ENCODE measurements around the gene CACNB3.
"Not testable (repeated sequence)": the region's sequence is repeated elsewhere in the genome, so short reads cannot be mapped to it uniquely, and the experiment has no call there.

CACNB3 gene

DNA sequence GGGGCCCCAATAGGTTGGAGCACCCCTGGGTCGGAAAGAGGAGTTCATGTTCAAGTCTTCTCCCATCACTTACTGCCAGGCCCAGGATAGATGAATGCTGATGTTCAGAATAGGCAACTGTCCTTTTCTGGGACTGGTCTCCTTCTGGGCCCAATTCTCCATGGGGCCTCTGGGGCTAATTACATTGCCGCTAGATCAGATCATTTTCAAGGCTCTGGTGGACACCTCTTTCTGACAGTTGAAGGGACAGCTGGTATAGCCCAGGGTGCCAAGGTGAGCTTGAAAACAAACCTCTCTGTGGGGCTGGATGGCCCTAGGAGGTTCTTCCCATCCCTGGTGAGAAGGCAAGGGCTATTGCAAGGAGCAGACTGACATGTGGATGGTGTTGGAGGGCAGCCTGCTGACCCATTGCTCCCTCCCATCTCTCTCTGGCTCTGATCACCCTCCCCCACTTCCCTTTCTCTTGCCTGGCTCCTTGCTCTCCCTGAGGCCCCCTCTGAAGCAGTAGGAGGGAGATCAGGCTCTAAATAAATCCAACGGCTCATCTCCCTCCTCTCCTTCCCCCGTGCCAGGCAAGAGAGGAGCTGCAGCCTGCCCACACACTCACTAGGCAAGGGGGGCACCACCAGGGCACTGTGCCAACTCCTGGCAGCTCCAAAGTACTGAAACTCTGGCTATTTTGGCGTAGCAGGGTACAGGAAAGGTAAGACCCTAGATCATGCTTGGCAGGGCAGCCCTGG is 1.9 kb downstream of the CACNB3 start:
- DNase-seq: no peak

- no peak for DNase-seq
Observed at GRCh38 chr12:48822139-48822538, 3.8 kb downstream of the CACNB3 start.

DNA sequence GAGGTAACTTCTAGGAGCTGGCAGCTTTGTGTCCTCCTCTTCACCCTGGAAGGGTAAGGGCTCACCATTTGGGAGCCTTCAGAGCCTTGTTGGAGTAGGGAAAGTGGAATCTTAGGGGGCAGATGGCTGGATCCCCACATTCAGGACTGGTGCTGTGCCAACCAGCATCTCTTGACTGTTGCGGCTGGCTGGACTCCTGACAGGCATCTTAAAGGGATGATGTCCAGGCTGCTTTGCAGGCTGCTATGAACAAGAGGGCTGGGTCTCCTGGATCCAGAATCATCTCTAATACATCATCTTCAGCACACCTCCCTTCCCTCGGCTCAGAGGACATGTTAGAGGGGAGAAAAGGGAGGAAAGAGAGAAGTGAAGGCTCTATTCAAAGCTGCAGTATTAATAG is 4.4 kb downstream of the CACNB3 start:
- DNase-seq: no peak

GRCh38 chr12:48823281-48823680 is 5.0 kb downstream of the CACNB3 start:
- DNase-seq: no peak

DNA sequence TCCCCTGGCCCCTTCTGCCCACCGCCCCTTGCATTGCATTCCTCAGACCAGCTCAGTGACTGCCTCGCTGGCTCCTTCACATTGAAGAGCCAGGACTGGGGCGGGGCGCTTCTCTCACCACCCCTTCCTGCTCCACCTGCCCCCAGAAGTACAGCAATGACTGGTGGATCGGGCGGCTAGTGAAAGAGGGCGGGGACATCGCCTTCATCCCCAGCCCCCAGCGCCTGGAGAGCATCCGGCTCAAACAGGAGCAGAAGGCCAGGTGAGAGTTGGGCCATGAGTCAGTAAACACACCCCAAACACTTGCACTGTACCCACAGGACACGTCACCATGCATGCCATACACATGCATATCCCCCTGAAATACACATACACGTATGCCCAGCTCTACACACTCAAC is 5.8 kb downstream of the CACNB3 start:
- DNase-seq: no peak

DNA sequence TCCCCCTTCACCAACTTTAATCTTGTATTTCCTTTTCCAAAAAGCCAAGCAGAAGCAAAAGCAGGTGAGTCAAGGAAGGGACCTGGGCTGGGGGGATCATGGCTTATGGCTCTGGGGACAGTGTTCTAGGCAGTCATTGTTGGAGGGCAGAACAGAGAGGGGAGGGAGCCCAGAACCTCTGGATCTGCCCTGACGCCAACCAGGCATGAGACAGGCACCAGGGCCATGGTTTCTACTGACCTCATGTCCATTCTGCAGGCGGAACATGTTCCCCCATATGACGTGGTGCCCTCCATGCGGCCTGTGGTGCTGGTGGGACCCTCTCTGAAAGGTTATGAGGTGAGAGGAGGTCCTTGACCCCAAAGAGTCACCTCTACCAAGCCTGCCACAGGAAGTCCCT is 6.6 kb downstream of the CACNB3 start:
- DNase-seq: no peak

DNA sequence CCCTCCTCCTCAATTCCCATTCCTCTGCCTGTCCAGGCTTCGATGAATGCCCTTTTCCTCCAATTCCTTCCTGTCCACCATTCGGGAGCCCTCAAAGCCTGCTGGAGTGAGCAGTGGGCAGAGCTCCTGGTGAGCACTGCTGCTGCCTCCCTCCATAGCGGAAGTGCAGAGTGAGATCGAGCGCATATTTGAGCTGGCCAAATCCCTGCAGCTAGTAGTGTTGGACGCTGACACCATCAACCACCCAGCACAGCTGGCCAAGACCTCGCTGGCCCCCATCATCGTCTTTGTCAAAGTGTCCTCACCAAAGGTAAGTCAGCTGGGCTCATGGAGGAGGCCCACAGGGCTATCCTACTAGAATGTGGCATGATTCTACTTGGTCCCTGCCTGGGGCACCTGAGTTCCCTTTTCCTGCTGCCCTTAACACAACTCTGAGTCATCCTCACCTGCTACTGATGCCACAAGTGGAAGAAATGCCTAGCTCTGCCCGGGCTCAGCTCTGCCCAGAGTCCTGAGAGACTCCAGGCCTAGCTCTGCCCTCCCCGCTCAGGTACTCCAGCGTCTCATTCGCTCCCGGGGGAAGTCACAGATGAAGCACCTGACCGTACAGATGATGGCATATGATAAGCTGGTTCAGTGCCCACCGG is 8.0 kb downstream of the CACNB3 start:
- no peak for DNase-seq

DNA sequence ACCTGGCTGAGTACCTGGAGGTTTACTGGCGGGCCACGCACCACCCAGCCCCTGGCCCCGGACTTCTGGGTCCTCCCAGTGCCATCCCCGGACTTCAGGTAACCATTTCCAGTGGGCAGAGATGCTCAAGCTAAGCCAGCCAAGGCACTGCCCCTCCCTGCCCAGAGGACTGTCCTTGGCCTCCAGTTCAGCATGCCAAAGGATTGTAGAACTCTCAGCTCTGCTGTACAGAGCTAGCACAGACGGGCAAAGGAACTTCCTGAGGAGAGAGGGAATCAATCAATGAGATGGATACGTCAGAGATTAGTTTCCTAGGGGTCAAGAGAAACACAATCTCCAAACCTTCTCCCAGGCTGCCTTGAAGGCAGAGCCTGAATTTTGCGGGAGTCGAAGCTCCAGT is 8.7 kb downstream of the CACNB3 start:
- DNase-seq: no peak

DNA sequence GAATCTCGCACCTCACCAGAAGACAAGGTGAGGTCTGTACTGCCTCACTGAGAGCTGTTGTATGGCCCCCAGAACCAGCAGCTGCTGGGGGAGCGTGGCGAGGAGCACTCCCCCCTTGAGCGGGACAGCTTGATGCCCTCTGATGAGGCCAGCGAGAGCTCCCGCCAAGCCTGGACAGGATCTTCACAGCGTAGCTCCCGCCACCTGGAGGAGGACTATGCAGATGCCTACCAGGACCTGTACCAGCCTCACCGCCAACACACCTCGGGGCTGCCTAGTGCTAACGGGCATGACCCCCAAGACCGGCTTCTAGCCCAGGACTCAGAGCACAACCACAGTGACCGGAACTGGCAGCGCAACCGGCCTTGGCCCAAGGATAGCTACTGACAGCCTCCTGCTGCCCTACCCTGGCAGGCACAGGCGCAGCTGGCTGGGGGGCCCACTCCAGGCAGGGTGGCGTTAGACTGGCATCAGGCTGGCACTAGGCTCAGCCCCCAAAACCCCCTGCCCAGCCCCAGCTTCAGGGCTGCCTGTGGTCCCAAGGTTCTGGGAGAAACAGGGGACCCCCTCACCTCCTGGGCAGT is 9.3 kb downstream of the CACNB3 start:
- no peak for DNase-seq

DNA sequence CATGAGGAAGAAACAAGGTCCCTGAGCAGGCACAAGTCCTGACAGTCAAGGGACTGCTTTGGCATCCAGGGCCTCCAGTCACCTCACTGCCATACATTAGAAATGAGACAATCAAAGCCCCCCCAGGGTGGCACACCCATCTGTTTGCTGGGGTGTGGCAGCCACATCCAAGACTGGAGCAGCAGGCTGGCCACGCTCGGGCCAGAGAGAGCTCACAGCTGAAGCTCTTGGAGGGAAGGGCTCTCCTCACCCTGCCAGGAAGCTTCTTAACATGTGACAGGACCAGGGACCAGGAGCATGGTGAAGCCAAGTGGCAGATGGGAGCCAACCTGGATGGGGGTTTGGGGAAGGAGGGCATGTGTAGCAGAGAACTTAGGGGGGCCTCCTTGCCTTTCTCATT is 10.0 kb downstream of the CACNB3 start:
- DNase-seq: no peak

- no peak for DNase-seq
Observed at GRCh38 chr12:48828841-48829575, 10.7 kb downstream of the CACNB3 start.

- DNase-seq: no peak
Observed at GRCh38 chr12:48831257-48831656, 13.0 kb downstream of the CACNB3 start.

DNA sequence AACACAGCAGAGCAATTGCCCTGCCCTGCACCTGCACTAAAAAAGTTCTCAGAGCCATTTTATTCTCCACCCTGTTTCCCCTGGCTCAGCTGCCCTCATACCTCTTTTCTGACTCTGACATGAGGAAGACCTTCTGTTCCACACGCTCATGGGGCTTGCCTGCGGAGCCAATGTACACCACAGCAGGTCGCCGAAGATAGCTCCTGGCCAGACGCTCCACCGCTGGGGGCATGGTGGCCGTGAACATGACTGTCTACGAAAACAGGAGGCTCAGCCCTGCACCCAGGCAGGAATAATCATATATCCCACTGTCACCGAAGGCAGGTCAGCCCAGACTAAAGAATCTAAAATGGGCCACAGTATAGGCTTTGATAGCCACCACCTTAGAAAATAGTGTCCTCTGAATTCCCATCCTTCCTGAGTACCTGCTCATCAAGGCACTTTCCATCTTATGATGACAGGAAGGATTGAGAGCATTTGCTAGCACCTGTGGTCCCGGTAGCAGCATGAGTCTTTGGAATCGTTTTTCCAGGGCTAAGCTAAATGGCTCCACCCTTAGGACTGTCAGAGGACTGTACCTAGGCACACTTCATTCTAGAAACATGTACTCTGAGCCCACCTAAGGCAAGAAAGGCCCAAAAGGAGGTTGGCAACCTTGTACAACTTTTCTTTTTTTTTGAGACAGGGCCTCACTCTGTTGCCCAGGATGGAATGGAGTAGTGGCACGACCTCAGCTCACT is 14.2 kb downstream of the CACNB3 start:
- no peak for DNase-seq

DNA sequence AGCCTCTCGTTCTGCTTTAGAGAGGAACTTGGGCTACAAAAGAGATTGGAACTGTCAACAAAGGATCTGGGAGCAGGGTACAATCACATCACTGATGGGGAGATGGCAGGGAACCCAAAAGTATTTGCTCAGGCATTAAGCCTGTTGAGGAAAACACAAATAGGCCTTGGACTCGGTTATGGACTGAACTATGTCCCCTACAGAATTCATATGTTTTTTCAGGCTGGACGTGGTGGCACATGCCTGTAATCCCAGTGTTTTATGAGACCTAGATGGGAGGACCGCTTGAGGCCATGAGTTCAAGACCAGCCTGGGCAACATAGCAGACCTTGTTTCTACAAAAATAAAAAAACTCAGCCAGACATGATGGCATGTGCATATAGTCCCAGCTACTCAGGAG is 19.8 kb downstream of the CACNB3 start:
- no peak for DNase-seq

DNA sequence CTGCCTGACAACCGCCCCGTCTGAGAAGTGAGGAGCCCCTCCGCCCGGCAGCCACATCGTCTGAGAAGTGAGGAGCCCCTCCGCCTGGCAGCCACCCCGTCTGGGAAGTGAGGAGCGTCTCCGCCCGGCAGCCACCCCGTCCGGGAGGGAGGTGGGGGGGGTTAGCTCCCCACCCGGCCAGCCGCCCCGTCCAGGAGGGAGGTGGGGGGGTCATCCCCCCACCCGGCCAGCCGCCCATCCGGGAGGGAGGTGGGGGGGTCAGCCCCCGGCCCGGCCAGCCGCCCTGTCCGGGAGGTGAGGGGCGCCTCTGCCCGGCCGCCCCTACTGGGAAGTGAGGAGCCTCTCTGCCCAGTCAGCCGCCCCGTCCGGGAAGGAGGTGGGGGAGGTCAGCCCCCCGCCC is 23.7 kb downstream of the CACNB3 start:
- not testable (repeated sequence) for DNase-seq

GRCh38 chr12:48851883-48852733 is 33.8 kb downstream of the CACNB3 start, which contains the start of gene DDX23:
Gene DDX23, minus strand, starts transcription at chr12:48852163. Its CDS starts 6,381 bp downstream, at chr12:48845782.
- peak; percentile 94 for DNase-seq

DNA sequence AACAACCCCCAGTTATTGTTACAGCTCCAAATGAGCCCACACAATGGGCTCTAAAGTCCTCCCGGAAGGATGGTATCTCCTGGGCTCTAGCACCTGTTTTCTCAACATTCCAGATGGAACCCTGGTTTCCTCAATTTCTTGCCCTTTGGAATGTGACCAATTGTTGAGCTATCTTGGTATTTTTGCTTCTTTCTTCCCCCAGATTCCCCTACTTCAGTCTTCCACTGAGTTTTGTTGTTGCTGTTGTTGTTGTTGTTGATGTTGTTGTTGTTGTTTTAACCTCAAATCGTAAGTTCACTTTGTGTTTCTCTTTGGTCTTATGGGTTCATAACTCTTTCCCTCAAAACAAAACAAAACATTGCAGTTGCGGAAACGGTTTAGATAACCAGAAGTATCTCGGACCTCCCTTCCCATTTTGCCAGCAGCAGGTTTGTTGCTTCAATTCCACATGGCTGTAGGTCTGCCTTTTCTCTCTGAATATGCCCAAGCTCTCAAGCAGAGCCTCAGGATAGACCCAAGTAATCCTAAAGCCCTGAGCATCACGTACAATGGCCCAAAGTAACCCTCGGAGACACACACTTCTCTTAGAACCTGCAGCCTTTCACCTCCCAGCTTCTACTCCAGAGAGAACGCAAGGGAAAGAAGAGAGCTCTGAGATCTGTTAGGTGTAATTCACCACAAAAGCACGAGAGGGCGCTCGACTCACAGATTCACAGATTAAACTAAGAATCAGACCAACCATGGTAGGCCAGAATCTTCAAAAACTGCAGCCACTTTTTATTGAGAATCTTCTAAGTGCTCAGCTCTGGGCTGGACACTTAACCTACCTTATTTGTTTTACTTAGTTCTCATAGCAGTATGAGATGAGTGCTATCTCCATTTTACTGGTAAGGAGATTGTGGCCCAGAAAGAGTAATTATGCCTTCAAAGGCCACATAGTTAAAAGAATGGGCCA is 34.7 kb downstream of the CACNB3 start:
- peak; percentile 39 for DNase-seq

GRCh38 chr12:48854488-48854887 is 36.2 kb downstream of the CACNB3 start:
- no peak for DNase-seq

GRCh38 chr12:48854932-48855331 is 36.6 kb downstream of the CACNB3 start:
- not testable (repeated sequence) for DNase-seq

- DNase-seq: no peak
Observed at GRCh38 chr12:48856379-48856778, 38.1 kb downstream of the CACNB3 start.
